Measurements from ENCODE around the gene LRSAM1. TPM values are rescaled to one million over a fixed set of nuclear protein-coding genes. Genes with fewer than 3 reads are reported as not detected.

Gene LRSAM1
- total RNA-seq, 1 donor from 2014 or later, result 25.9 TPM

DNA sequence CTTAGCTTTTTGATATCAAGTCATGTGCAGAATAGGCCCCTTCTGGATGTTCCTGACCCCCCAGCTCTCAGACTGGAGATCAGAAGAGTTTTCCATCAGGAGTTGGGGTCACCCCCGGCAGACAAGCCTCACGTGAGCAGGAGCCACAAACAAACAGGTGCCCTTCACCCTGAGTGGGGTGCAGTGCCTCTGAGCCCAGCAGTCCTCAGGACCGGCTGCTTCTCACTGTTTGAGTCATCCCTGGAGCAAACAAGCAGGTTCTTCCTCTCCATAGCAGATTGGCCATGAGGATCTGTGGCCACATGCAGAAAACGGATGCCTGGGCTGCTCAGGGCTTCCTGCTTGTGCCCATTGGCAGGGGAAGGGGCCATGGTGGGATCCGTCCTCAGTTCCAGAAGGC is 47.0 kb downstream of the LRSAM1 start:
- no peak overlapping the region for H3K4me3 ChIP-seq
- H3K4me1 ChIP-seq, result peaks cover 3% of the 10 kb centered on the region
- TF ChIP-seq, protein P1, sequence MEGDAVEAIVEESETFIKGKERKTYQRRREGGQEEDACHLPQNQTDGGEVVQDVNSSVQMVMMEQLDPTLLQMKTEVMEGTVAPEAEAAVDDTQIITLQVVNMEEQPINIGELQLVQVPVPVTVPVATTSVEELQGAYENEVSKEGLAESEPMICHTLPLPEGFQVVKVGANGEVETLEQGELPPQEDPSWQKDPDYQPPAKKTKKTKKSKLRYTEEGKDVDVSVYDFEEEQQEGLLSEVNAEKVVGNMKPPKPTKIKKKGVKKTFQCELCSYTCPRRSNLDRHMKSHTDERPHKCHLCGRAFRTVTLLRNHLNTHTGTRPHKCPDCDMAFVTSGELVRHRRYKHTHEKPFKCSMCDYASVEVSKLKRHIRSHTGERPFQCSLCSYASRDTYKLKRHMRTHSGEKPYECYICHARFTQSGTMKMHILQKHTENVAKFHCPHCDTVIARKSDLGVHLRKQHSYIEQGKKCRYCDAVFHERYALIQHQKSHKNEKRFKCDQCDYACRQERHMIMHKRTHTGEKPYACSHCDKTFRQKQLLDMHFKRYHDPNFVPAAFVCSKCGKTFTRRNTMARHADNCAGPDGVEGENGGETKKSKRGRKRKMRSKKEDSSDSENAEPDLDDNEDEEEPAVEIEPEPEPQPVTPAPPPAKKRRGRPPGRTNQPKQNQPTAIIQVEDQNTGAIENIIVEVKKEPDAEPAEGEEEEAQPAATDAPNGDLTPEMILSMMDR (IDR thresholded peaks at IDR 0.05), result no peak
- H3K27me3 ChIP-seq (ENCODE audit: low read depth), result no peaks in the 10 kb centered on the region
- no peaks in the 10 kb centered on the region for H3K9me3 ChIP-seq
- H3K27ac ChIP-seq, result no peak overlapping the region
- H3K36me3 ChIP-seq, result peaks cover 78% of the 10 kb centered on the region
- no peak for DNase-seq
- no peak for ATAC-seq
- intact Hi-C loops (cut with DNase I), result no loop called here

DNA sequence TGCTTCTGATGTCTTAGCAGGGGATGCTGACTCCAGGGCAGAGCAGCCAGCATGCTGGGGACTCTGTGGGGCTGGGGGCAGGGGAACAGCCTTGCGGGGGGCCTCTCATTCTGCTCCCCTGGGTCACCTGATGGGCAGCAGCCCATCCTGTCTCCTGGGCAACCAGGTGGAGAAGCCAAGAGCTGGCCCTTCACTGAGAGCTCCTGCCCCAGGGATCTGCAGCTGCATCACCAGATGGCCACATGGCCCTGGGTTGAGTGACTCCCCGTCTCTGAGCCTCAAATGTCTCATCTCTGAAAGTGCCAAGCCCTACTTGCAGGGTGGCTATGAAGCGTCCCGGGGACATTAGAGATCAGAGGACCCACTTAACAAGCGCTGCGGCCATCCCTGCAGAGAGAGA is 49.1 kb downstream of the LRSAM1 start:
- TF ChIP-seq, protein P1 (IDR thresholded peaks at IDR 0.05), result no peak
- no peaks in the 10 kb centered on the region for H3K9me3 ChIP-seq
- intact Hi-C loops (cut with DNase I), result loop anchor here (5.0 kb wide), 1 partner anchor 87 kb away; no protein-coding TSS in a partner anchor
- H3K4me1 ChIP-seq, result no peaks in the 10 kb centered on the region
- no peak for DNase-seq
- peaks cover 79% of the 10 kb centered on the region for H3K36me3 ChIP-seq
- no peak overlapping the region for H3K27ac ChIP-seq
- no peak overlapping the region for H3K4me3 ChIP-seq
- ATAC-seq, result no peak
- no peaks in the 10 kb centered on the region for H3K27me3 ChIP-seq (ENCODE audit: low read depth)

DNA sequence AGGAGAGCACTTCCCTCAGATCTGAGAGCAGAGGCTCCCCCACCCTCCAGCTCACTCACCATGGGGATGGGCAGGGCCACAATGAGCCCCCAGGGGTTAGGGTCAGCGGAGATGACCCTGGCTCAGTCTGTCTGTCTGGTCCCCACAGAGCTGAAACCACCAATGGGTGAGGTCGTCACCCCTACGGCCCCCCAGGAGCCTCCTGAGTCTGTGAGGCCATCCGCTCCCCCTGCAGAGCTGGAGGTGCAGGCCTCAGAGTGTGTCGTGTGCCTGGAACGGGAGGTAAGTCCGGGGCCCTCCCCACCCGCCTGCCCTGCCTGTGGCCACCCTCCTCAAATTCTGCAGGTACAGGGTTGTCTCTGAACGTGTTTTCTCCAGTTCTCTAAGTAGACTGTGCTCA is 49.6 kb downstream of the LRSAM1 start:
- DNase-seq, result no peak
- Histone ChIP-seq H3K36me3 (peaks cover 80% of the 10 kb centered on the region), H3K27me3 (ENCODE audit: low read depth) (no peaks in the 10 kb centered on the region), H3K4me3 (no peak overlapping the region), H3K4me1 (no peaks in the 10 kb centered on the region), H3K27ac (no peak overlapping the region), H3K9me3 (no peaks in the 10 kb centered on the region)
- ATAC-seq, result no peak
- intact Hi-C loops (cut with DNase I), result loop anchor here (5.0 kb wide), 1 partner anchor 86 kb away; no protein-coding TSS in a partner anchor
- TF ChIP-seq, protein P1 (IDR thresholded peaks at IDR 0.05), result no peak

DNA sequence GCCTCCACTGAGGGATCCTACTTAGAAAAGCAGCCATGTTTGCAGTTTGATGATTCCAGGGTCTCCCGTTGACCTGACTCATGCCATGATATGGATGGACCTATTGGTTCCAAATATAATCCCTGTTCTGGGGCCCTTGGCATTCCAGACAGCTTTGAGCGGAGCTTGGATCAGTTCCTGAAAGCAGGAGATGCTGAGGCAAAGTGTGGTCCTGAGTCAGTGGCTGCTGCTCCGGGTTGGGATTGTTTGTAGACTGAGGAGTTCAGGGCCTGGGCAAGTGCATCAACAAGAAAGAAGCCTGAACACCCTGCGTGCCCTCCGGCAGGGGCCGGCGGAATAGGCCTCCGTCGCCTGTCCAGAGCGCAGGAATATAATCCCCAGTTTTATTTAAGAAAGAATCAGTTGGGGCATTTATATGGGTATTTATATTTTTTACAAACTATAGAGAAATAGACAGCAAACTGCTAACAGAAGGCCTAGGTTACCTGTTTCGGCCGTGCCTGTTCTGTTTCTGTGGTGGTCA is 50.6 kb downstream of the LRSAM1 start:
- H3K4me1 ChIP-seq, result no peaks in the 10 kb centered on the region
- H3K27me3 ChIP-seq (ENCODE audit: low read depth), result no peaks in the 10 kb centered on the region
- peaks cover 80% of the 10 kb centered on the region for H3K36me3 ChIP-seq
- DNase-seq, result no peak
- no peak overlapping the region for H3K27ac ChIP-seq
- no peak for ATAC-seq
- intact Hi-C loops (cut with DNase I), result loop anchor here (5.0 kb wide), 1 partner anchor 85 kb away; no protein-coding TSS in a partner anchor
- no peaks in the 10 kb centered on the region for H3K9me3 ChIP-seq
- H3K4me3 ChIP-seq, result no peak overlapping the region
- TF ChIP-seq, protein P1 (IDR thresholded peaks at IDR 0.05), result no peak

- intact Hi-C loops (cut with DNase I), result loop anchor here (5.0 kb wide), 1 partner anchor 84 kb away; no protein-coding TSS in a partner anchor
- Histone ChIP-seq H3K27me3 (ENCODE audit: low read depth) (no peaks in the 10 kb centered on the region), H3K4me1 (no peaks in the 10 kb centered on the region), H3K27ac (no peak overlapping the region), H3K4me3 (no peak overlapping the region), H3K36me3 (peaks cover 80% of the 10 kb centered on the region), H3K9me3 (no peaks in the 10 kb centered on the region)
- TF ChIP-seq, protein P1 (IDR thresholded peaks at IDR 0.05), result no peak
- ATAC-seq (no peak), DNase-seq (no peak)
Measured at GRCh38 chr9:127502706-127503378, 51.5 kb downstream of the LRSAM1 start.
